ENCODE data around the gene PER1.

The PER1 gene

GRCh38 chr17:8137645-8138373 lies 14.4 kb downstream of the PER1 start:
- no peak for DNase-seq

- no peak for DNase-seq
These were observed 18.3 kb downstream of the PER1 start for GRCh38 chr17:8133941-8134340.

- no peak for DNase-seq
These were observed 18.8 kb downstream of the PER1 start for GRCh38 chr17:8133399-8133798.

GRCh38 chr17:8131844-8132441 lies 20.3 kb downstream of the PER1 start:
- DNase-seq, result no peak

GRCh38 chr17:8128125-8128784 lies 23.9 kb downstream of the PER1 start:
- no peak for DNase-seq

- DNase-seq, result peak in 1 of 2 donors; percentile 49
These were observed 25.6 kb downstream of the PER1 start for GRCh38 chr17:8126491-8127066.

GRCh38 chr17:8125947-8126490 lies 26.2 kb downstream of the PER1 start:
- DNase-seq, result no peak

GRCh38 chr17:8125154-8125946 lies 26.9 kb downstream of the PER1 start:
- DNase-seq, result peak; percentile 96 to 97

- no peak for DNase-seq
These were observed 27.7 kb downstream of the PER1 start for GRCh38 chr17:8124350-8125153.

GRCh38 chr17:8123695-8124349 lies 28.4 kb downstream of the PER1 start, which contains the start of gene HES7:
HES7 (minus strand) TSS chr17:8124106; CDS start chr17:8124084, 22 bp downstream.
- DNase-seq, result no peak

- peak in 1 of 2 donors; percentile 33 for DNase-seq
These were observed 29.1 kb downstream of the PER1 start for GRCh38 chr17:8122924-8123694.

- DNase-seq, result no peak
These were observed 29.7 kb downstream of the PER1 start for GRCh38 chr17:8122422-8122923.

- DNase-seq, result peak in 1 of 2 donors; percentile 49
These were observed 30.4 kb downstream of the PER1 start for GRCh38 chr17:8121681-8122421.

- DNase-seq, result no peak
These were observed 30.9 kb downstream of the PER1 start for GRCh38 chr17:8121407-8121680.

- peak; percentile 86 to 90 for DNase-seq
These were observed 31.4 kb downstream of the PER1 start for GRCh38 chr17:8120520-8121406.

GRCh38 chr17:8119581-8120519 lies 32.4 kb downstream of the PER1 start:
- DNase-seq, result peak; percentile 97 to 98
